Left forelimb (tissue), 1 donor: Measurements from ENCODE around the gene CD163L1.
"Not testable (repeated sequence)": the region's sequence is repeated elsewhere in the genome, so short reads cannot be mapped to it uniquely, and the experiment has no call there.

Experiments used
- DNase-seq: peaks from one replicate; pipeline ENCODE4 v3.0.0-alpha.2; 2018; ENCODE audit warnings: low spot score

CD163L1 gene

GRCh38 chr12:7404275-7404674 lies 39.7 kb downstream of the CD163L1 start:
- no peak for DNase-seq

DNA sequence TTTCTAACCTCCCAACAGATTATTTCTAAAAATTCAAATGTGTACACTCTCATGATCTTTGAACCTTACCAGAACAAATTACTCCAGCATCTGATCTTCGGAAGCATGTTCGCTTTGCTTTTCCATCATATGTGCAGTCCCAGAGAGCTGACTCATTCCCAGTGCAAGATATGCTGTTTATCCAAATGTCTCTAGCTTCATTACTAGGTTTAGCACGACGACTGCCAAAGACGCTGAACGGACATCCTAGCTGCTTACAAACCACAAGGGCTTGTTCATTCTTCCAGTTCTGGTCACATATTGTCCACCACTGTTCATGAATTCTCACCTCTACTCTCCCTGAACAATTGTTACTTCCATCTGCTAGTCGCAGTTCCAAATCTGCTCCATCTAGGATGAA lies 40.5 kb downstream of the CD163L1 start:
- no peak for DNase-seq

- DNase-seq: no peak
Observed at GRCh38 chr12:7399089-7399488, 44.9 kb downstream of the CD163L1 start.

DNA sequence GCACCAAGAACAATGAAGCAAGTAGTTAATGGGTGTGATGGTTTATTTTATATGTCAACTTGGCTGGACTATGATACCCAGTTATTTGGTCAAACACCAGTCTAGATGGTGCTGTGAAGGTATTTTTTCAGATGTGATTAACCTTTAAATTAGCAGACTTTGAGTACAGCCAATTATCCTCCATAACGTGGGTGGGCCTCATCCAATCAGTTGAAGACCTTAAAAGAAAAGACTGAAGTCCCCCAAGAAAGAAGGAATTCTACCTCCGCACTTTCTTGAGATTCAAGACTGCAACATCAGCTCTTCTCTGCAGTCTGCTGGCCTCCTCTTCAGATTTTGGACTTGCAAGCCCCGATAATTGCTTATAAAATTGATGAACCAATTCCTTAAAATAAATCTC lies 47.5 kb downstream of the CD163L1 start:
- DNase-seq: no peak

- DNase-seq: no peak
Observed at GRCh38 chr12:7395950-7396349, 48.0 kb downstream of the CD163L1 start.

- DNase-seq: no peak
Observed at GRCh38 chr12:7387289-7387688, 56.7 kb downstream of the CD163L1 start.

DNA sequence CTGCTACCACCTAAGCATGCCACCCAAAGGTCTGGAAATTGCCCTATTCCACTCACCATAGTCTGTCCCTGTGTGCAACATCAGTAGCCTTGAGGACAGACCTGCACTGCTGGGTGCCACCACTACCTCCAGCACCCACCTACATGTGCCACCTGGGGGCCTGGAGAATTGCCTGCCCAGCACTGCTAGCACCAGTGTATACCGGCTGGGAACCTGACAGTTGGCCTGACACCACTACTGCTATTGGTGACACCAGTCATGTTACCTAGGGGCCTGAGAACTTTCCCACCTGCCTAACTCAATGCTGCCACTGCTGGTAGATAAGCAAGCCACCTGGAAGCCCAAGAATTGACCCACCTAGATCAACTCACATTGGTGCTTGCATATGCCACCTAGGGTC lies 60.8 kb downstream of the CD163L1 start:
- DNase-seq: no peak

GRCh38 chr12:7376196-7376595 lies 67.8 kb downstream of the CD163L1 start:
- no peak for DNase-seq

DNA sequence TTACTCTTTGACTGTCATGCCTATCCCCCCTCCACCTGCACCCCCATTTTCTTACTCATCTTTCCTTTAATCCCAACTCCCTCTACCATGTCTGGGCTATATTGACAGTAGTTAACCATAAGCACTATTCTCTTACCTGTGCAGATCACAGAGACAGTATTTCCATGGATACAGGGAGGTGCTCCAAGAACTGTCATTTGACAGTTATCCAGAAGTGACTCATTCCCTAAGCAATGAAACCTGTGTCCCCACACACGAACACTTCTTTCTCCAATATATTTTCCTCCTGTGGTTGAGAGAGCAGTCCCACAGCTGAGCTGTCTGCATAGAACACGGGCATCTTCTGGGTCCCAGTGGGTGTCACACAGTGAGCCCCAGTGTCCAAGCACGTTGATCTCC lies 68.8 kb downstream of the CD163L1 start:
- DNase-seq: no peak

- no peak for DNase-seq
Observed at GRCh38 chr12:7374423-7375144, 69.4 kb downstream of the CD163L1 start.

DNA sequence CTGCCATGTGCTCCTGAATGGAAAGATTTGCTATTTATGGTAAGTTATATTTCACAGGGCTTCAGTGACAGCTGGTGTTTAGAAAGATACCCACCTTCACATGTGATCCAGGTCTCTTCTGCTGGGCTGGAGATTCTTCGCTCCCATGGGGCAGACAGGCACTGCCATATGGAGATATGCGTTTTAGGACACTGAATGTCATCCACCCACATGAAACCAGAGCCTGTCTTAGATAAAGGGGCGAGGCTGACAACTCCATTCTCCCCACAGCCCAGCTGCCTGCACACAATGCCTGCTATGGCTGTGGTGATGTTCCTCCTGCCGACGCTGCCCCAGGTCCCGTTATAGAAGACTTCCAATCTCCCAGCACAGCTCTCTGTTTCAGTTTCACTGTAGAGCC lies 70.7 kb downstream of the CD163L1 start:
- DNase-seq: no peak

GRCh38 chr12:7369274-7369729 lies 74.7 kb downstream of the CD163L1 start:
- no peak for DNase-seq

DNA sequence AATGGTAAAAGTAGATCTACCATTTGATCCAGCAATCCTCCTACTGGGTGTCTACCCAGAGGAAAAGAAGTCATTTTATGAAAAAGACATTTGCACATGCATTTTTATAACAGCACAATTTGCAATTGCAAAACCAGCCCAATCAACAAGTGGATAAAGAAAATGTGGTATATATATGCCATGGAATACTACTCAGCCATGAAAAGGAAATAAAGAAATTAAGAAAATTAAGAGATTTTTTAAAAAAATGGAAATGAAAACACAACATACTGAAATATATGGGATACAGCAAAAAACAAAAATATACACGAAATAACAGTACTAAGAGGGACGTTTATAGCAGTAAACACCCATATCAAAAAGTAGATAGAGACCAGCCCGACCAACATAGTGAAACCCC lies 81.2 kb downstream of the CD163L1 start:
- no peak for DNase-seq

DNA sequence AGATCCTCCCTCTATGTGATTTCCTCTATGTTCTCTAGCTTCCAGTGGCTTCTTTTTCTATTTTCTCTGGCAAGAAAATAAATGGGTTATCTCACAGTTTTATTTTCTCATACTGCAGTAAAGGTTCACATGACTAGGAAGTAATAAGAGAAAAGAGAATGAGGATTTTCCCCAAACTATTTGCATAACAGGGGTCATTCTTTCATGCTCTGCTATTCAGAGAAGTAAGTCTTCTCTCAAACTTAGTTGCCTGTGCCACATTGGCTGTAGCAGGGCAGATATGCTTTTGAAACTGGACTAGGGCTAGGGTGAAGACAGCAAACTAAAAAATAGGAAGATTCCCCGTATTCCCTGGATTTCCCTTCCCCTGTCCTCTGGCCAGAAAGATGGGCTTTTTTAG lies 82.7 kb downstream of the CD163L1 start:
- DNase-seq: no peak

DNA sequence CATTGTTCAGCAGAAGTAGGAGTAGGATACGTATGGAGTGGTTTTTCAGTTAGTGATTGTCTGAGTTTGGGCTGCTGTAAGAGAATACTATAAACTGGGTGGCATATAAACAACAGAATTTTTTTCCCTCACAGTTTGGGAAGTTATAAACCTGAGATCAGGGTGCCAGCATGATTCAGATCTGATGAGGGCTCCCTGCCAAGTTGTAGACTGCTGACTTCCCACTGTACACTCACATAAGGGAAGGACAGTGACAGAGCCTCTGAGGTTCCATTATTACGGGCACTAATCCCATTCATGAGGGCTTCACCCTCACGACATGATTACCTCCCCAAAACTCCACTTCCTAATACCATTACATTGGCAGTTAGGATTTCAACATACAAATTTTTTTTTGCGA lies 89.4 kb downstream of the CD163L1 start:
- no peak for DNase-seq

DNA sequence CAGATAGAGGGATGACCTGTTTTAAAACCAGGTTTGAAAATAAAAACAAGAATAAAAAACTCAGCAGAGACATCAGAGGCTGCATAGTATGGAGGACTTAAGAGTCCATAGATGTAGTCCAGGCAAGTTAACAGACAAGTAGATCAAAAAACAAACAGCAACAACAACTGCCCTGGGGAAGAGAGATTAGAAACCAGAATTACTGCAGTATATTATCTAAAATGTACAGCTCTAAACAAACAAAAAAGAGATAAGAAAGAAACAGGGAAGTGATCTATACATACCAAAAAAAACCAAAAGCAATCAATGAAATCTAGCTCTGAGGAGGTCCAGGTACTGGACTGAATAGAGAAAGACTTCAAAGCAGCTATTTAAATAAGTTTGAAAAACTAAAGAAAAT lies 91.3 kb downstream of the CD163L1 start:
- no peak for DNase-seq

DNA sequence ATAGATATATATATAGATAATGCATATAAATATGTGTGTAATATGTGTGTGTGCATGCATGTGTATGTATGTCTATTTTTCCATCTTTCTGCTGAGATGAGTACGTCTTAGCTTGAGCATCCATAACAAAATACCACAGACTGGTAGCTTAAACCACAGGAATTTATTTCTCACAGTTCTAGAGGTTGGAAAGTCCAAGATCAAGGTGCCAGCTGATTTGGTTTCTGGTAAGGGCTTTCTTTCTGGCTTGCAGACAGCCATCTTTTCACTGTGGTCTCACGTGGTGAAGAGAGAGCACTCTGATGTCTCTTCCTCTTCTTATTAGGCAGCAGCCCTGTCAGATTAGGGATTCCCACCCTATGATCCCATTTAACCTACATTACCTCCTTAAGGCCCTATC lies 92.8 kb downstream of the CD163L1 start:
- no peak for DNase-seq

GRCh38 chr12:7349418-7349817 lies 94.5 kb downstream of the CD163L1 start:
- no peak for DNase-seq

DNA sequence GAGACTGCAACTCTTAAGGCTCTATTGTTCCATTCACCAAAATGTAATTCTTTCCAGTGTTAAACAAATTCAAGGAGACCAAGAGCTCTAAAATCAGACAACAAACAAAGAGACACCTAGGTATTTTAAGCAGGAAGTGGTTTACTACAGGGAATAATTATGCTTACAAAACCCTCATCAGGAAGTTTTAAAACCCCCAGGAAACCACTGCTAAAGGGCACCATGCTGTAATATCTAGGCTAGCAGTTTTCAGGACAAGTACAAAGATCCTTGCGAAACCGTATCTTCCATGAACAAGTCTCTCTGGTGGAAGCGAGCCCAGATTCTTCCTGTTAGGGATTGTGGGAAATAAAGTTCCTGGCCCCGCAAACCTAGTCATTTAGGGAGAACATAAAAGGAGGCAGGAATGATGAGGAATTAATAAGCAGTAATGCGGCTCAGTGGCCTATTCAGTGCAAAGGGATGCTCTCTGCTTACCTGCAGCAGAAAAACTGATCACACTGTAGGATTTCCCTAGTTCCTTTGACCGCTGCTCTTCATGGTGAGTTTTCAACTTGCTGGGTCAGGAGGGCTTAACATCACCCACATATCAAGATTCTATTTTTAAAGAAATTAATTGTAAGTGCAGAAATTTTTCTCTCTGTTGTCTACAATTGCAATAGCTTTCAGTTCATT lies 97.3 kb downstream of the CD163L1 start:
- DNase-seq: no peak

- DNase-seq: no peak
Observed at GRCh38 chr12:7344833-7345606, 98.9 kb downstream of the CD163L1 start.

- DNase-seq: no peak
Observed at GRCh38 chr12:7339675-7340074, 104.3 kb downstream of the CD163L1 start.

DNA sequence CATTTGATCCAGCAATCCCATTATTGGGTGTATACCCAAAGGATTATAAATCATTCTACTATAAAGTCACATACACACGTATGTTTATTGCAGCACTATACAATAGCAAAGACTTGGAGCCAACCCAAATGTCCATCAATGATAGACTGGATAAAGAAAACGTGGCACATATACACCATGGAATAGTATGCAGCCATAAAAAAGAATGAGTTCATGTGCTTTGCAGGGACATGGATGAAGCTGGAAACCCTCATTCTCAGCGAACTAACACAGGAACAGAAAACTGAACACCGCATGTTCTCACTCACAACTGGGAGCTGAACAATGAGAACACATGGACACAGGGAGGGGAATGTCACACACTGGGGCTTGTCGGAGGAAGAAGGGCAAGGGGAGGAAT lies 106.2 kb downstream of the CD163L1 start:
- DNase-seq: not testable (repeated sequence)

DNA sequence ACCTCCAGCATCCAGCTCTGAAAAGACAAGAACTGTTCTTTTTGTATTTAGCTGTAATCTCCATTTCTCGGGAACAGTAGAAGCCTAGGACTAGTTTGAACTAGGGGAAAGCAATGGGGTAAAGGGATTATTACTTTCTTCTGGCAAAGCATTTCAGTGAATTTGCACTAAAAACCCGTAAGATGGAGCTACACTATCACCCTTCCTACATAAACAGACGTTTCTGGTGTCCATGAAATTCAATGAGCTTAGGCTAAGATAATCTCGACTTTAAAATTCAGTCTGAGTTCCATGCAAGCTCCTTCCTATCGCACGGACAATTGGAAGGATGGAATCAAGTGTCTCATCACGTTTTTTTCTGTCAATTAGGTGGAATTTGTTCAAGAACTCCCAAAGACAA lies 116.0 kb downstream of the CD163L1 start:
- no peak for DNase-seq
